Smooth muscle cell (in vitro differentiated cells): Measurements from ENCODE around the gene IFNK. TPM values are rescaled to one million over a fixed set of nuclear protein-coding genes. Genes with fewer than 3 reads are reported as not detected.

ENCODE experiments used
- DNase-seq: peaks from one replicate; lab custom pipeline; 2025; ENCODE audit not compliant: unreplicated experiment; lab: John Stamatoyannopoulos, UW
- H2AFZ ChIP-seq: fragments of 200-600 bp; sonication (generic); 2 replicates; pipeline ENCODE4 v1.6.0; 2016; ENCODE audit warnings: antibody characterized with exemption, low read depth, mild to moderate bottlenecking
- H3F3A ChIP-seq: fragments of 200-600 bp; sonication (generic); 2 replicates; pipeline ENCODE4 v1.6.0; 2017; ENCODE audit warnings: antibody characterized with exemption, low read depth
- H3K27ac ChIP-seq: fragments of 200-600 bp; sonication (generic); 2 replicates; pipeline ENCODE4 v1.5.1; 2016; ENCODE audit warnings: low read depth, mild to moderate bottlenecking
- H3K27me3 ChIP-seq: fragments of 200-600 bp; sonication (generic); 2 replicates; pipeline ENCODE4 v1.6.1; 2016; ENCODE audit warnings: low read depth, mild to moderate bottlenecking
- H3K36me3 ChIP-seq: fragments of 200-600 bp; sonication (generic); 2 replicates; pipeline ENCODE4 v1.5.1; 2016; ENCODE audit warnings: low read depth
- H3K4me1 ChIP-seq: fragments of 200-600 bp; sonication (generic); 2 replicates; pipeline ENCODE4 v1.5.1; 2016; ENCODE audit warnings: low read depth
- H3K4me2 ChIP-seq: fragments of 200-600 bp; sonication (generic); 2 replicates; pipeline ENCODE4 v1.6.0; 2016; ENCODE audit warnings: mild to moderate bottlenecking
- H3K4me3 ChIP-seq: fragments of 200-600 bp; sonication (generic); 2 replicates; pipeline ENCODE4 v1.5.1; 2016; ENCODE audit warnings: mild to moderate bottlenecking
- H3K79me2 ChIP-seq: fragments of 200-600 bp; sonication (generic); 2 replicates; pipeline ENCODE4 v1.6.0; 2016; ENCODE audit warnings: low read depth, mild to moderate bottlenecking
- H3K9ac ChIP-seq: fragments of 200-600 bp; sonication (generic); 2 replicates; pipeline ENCODE4 v1.6.0; 2016; ENCODE audit warnings: low read depth
- H3K9me3 ChIP-seq: fragments of 200-600 bp; sonication (generic); replicated peaks from 2 replicates; pipeline ENCODE4 v1.5.1; 2016; ENCODE audit warnings: low read depth
- H4K20me1 ChIP-seq: fragments of 200-600 bp; sonication (generic); 2 replicates; pipeline ENCODE4 v1.6.0; 2016; ENCODE audit warnings: low read depth
- WGBS: methylation state at CpG from one replicate; pipeline ENCODE4 v1.1.7; 2016; ENCODE audit warnings: low lambda C conversion rate; 5-methylcytosine and 5-hydroxymethylcytosine counted together
- polyA plus RNA-seq: library from polyadenylated mRNA; unstranded; fragments of >200 nt; fragmentation: Nextera tagmentation; extraction: Ambion mirVana; gene quantifications from 2 replicates; pipeline ENCODE4 v1.2.1, GENCODE V29; 2016
- total RNA-seq: library from RNA; depleted of rRNA; stranded (reverse); fragments of >200 nt; gene quantifications from 2 replicates; pipeline ENCODE4 v1.2.3, GENCODE V29; 2014
- TF ChIP-seq, protein P1 (sequence below): fragments of 200-600 bp; sonication (generic); IDR thresholded peaks from 2 replicates; pipeline ENCODE4 v1.5.1; 2017; ENCODE audit warnings: borderline replicate concordance, mild to moderate bottlenecking, antibody characterized with exemption; ENCODE audit not compliant: insufficient read depth, poor library complexity, severe bottlenecking

The IFNK gene
- total and polyA plus RNA-seq, 2 experiments from 2014 or later: not detected

DNA sequence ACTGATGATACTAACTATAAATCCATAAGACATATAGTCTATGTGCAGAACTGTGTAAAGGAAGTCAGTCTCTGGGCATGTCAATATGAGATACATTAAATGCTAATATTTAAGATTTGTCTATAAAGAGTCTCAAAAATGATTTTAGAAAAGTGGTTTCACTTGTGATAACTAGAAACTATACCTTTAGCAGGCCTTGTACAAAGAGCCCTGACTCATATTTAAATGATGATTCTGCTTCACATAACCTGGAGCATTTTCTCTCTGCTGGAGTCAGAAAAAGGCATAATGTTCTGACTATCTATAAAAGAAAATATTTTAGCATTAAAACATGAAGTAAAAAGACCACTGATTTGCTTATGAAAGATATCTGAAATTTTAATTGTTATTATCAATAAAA, 34.2 kb downstream of the IFNK start:
- Histone ChIP-seq H4K20me1 (no peaks in the 10 kb centered on the region), H3K4me3 (no peak overlapping the region), H3K27me3 (no peaks in the 10 kb centered on the region), H3K9ac (no peak overlapping the region), H3K27ac (no peak overlapping the region), H2AFZ (no peak overlapping the region), H3K4me1 (no peaks in the 10 kb centered on the region), H3K79me2 (no peaks in the 10 kb centered on the region), H3K9me3 (no peaks in the 10 kb centered on the region), H3F3A (no peaks in the 10 kb centered on the region), H3K36me3 (peaks cover 4% of the 10 kb centered on the region), H3K4me2 (no peak overlapping the region)
- TF ChIP-seq, protein P1, sequence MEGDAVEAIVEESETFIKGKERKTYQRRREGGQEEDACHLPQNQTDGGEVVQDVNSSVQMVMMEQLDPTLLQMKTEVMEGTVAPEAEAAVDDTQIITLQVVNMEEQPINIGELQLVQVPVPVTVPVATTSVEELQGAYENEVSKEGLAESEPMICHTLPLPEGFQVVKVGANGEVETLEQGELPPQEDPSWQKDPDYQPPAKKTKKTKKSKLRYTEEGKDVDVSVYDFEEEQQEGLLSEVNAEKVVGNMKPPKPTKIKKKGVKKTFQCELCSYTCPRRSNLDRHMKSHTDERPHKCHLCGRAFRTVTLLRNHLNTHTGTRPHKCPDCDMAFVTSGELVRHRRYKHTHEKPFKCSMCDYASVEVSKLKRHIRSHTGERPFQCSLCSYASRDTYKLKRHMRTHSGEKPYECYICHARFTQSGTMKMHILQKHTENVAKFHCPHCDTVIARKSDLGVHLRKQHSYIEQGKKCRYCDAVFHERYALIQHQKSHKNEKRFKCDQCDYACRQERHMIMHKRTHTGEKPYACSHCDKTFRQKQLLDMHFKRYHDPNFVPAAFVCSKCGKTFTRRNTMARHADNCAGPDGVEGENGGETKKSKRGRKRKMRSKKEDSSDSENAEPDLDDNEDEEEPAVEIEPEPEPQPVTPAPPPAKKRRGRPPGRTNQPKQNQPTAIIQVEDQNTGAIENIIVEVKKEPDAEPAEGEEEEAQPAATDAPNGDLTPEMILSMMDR: no peak
- DNase-seq: no peak

DNA sequence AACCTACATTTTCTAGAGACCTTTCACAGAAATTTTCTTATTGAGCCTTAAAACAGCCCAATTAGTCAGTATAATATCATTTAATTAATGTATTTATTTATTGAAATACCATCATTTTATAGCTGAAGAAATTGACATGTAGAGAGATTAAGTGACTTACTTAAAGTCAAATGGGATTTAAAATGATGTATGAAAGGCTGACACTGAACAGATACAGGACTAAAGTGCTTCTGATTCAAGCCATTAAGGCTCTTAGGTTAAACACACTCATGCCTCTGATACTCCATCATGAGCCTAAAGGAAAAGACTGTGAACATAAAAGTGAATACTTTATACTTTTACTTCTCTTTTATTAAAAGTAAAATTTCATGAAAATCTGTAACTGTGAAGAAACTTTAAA, 36.4 kb downstream of the IFNK start:
- H3K9ac ChIP-seq: no peak overlapping the region
- TF ChIP-seq, protein P1: no peak
- no peaks in the 10 kb centered on the region for H4K20me1 ChIP-seq
- no peaks in the 10 kb centered on the region for H3K9me3 ChIP-seq
- no peak overlapping the region for H3K4me3 ChIP-seq
- no peak overlapping the region for H3K4me2 ChIP-seq
- H3K27me3 ChIP-seq: no peaks in the 10 kb centered on the region
- no peak for DNase-seq
- no peak overlapping the region for H2AFZ ChIP-seq
- H3K4me1 ChIP-seq: no peaks in the 10 kb centered on the region
- H3K27ac ChIP-seq: no peak overlapping the region
- no peaks in the 10 kb centered on the region for H3K79me2 ChIP-seq
- no peaks in the 10 kb centered on the region for H3F3A ChIP-seq
- peaks cover under 1% of the 10 kb centered on the region for H3K36me3 ChIP-seq

DNA sequence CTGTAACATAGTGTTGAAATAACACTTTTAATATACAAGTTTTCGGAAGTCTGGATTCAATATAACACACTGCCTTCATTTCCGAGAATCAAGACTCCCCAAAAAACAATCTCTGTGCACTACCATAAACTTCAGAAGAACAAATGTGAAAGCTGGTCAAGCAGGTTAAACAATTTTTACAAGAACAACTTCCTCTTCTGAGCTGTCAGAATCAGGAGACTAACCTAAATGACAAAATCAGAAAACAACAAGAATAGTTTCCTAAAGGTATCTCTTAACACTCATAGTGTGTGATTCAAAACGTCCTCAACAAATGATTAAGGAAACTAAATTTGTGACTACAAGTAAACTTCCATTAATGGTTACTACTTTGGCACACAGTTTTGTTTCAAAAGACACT, 37.6 kb downstream of the IFNK start:
- no peak overlapping the region for H3K4me2 ChIP-seq
- H4K20me1 ChIP-seq: no peaks in the 10 kb centered on the region
- 85% methylated on average over 3 of the region's 3 CpGs for WGBS
- no peaks in the 10 kb centered on the region for H3K9me3 ChIP-seq
- DNase-seq: no peak
- no peak overlapping the region for H3K27ac ChIP-seq
- no peak overlapping the region for H2AFZ ChIP-seq
- no peaks in the 10 kb centered on the region for H3F3A ChIP-seq
- no peak overlapping the region for H3K9ac ChIP-seq
- H3K79me2 ChIP-seq: no peaks in the 10 kb centered on the region
- H3K4me3 ChIP-seq: no peak overlapping the region
- H3K4me1 ChIP-seq: no peaks in the 10 kb centered on the region
- TF ChIP-seq, protein P1: no peak
- no peaks in the 10 kb centered on the region for H3K27me3 ChIP-seq
- H3K36me3 ChIP-seq: peaks cover 5% of the 10 kb centered on the region

DNA sequence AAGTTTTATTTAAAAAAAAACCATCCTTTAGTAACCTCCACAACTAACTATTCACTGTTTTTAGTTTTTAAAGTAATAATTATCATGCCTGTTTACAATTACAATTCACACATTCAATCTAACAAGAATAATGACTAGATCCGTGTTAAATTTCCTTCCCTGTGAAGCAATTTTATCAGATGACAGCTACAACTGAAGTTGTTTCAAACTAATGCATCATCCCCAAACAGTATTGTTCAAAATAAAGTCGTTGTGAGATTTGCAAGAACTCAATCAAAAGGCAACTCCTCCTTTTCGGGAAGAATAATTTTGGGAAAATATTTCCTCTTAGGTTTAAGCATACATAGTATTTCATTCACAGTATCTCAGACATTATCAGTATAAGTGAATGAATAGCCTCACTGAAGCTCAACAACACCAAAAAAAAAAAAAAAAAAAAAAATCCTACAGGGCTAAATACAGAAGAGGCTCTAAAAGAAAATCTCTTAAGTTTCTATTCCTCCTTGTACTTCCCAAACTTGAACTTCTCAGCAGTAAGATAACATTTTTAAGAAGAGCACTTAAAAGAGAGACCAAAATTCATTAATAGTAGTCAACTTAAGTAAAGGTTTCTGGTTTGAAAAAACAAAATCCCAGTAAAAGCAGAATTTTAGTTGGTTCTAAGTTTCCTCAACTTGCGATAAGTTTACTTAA, 39.8 kb downstream of the IFNK start:
- no peaks in the 10 kb centered on the region for H3K79me2 ChIP-seq
- H3K4me2 ChIP-seq: no peak overlapping the region
- WGBS: 94% methylated on average over 4 of the region's 4 CpGs
- H4K20me1 ChIP-seq: no peaks in the 10 kb centered on the region
- H3K4me3 ChIP-seq: no peak overlapping the region
- H3K27ac ChIP-seq: no peak overlapping the region
- no peak for DNase-seq
- H3F3A ChIP-seq: no peaks in the 10 kb centered on the region
- no peak overlapping the region for H2AFZ ChIP-seq
- TF ChIP-seq, protein P1: no peak
- peaks cover 5% of the 10 kb centered on the region for H3K36me3 ChIP-seq
- H3K9me3 ChIP-seq: no peaks in the 10 kb centered on the region
- H3K27me3 ChIP-seq: no peaks in the 10 kb centered on the region
- no peak overlapping the region for H3K9ac ChIP-seq
- no peaks in the 10 kb centered on the region for H3K4me1 ChIP-seq
